Right kidney (tissue), 1 donor: Measurements from ENCODE around the gene RGPD6.
"Not testable (repeated sequence)": the region's sequence is repeated elsewhere in the genome, so short reads cannot be mapped to it uniquely, and the experiment has no call there.

ENCODE experiments used
- DNase-seq: peaks from one replicate; pipeline ENCODE4 v3.0.0-alpha.2; 2016

The RGPD6 gene

DNA sequence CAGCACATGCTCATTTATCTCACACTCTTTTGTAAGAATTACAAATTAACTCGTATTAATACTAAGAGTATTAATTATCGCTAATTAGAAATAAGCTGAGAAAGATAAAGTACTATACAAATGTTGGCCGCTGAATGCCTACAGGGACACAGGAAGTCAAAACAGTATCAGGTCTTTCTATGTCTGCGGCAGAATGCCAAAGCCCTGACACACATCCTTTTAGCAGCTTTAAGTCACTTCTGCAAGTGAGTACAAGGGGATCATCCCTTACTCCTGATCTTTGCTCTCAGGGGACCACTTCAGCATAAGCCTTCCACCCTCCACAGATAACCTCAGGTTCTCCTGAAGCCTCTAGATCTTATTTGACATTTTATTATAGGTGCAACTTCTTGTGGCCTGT lies 94.3 kb downstream of the RGPD6 start:
- not testable (repeated sequence) for DNase-seq

- not testable (repeated sequence) for DNase-seq
Observed at GRCh38 chr2:110481200-110481599, 95.8 kb downstream of the RGPD6 start.

DNA sequence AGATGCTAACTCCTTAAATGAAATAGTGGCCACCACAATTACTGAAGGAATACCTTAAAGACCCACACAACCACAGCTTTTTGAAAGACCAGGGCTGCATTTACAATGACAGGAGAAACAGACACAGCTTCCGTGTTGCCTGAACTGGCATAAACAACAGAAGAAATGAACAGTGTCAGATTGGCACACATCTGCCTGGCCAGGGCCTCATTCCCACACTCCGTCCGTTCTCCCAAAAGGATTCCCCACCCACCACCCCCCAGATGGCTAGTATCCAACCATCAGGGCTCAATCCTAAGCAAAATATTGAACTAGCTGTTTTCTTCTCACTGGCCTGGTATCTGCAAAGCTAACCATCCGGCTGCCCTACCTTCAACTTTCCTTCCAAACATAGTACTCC lies 96.9 kb downstream of the RGPD6 start:
- DNase-seq = not testable (repeated sequence)

GRCh38 chr2:110477370-110477769 lies 99.7 kb downstream of the RGPD6 start:
- not testable (repeated sequence) for DNase-seq

DNA sequence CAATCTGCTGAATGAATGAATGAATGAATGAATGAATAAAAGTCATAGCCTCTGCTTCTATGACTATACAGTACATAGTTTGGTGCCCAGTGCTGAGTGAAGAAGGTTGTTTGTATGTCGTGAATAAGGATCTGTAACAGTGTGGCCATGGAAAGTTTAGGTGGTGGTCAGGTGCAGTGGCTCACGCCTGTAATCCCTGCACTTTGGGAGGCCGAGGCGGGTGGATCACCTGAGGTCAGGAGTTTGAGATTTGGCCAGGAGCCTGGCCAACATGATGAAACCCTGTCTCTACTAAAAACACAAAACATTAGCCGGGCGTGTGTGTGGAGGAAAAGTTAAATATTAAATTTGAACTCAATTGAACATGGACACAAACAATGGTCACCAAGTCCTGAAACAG lies 100.1 kb downstream of the RGPD6 start:
- DNase-seq = not testable (repeated sequence)

DNA sequence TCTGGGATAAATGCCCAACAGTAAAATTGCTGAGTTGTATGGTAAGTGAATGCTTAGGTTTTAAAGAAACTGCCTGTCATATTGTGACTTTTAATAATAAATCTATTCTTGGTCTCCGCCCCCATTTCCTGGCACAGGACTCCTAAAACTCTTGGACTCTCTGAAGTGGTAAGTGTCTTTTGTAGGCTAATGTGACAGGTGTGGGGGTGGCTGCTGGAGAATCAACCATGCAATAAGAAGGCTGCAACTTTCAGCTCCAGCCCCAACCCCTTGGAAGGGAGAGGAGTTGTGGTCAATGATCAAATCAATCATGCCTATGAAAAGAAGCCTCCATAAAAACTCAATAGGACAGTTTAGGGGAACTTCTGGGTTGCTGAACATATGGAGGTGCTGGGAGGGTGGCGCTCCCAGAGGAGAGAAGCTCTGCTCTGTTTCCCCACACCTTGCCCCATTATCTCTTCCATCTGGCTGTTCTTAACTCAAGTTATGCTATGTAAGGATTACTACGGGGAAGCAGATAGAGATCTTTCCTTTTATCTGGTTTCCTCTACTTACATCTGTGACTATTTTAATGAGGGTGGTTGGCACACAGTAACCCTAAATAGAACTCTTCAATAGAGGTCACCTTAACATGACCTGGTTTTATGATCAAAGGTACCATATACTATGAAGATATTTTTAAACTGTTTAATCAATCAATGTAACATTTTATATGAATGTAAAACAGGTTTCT lies 101.2 kb downstream of the RGPD6 start:
- DNase-seq = not testable (repeated sequence)

- DNase-seq = not testable (repeated sequence)
Observed at GRCh38 chr2:110474898-110475297, 102.1 kb downstream of the RGPD6 start.

GRCh38 chr2:110473059-110473358 lies 104.0 kb downstream of the RGPD6 start:
- not testable (repeated sequence) for DNase-seq

- DNase-seq = not testable (repeated sequence)
Observed at GRCh38 chr2:110472171-110473058, 104.6 kb downstream of the RGPD6 start, which contains the start of gene LIMS4. TSS of gene LIMS4 (minus strand) at chr2:110472816. CDS start at chr2:110472778, 38 bp downstream.

GRCh38 chr2:110468921-110469320 lies 108.1 kb downstream of the RGPD6 start:
- DNase-seq = not testable (repeated sequence)

GRCh38 chr2:110465312-110465711 lies 111.7 kb downstream of the RGPD6 start:
- DNase-seq = not testable (repeated sequence)
